Neural crest cell (in vitro differentiated cells): Measurements from ENCODE around the gene IRAK1BP1. TPM values are rescaled to one million over a fixed set of nuclear protein-coding genes. Genes with fewer than 3 reads are reported as not detected.
"Not testable (repeated sequence)": the region's sequence is repeated elsewhere in the genome, so short reads cannot be mapped to it uniquely, and the experiment has no call there.

Source experiments
- DNase-seq: peaks from one replicate; pipeline ENCODE4 v3.0.0; 2021; ENCODE audit warnings: low read depth, mixed read lengths, low spot score
- H3K27ac Mint-ChIP-seq: one replicate; pipeline ENCODE4 v1.8.0; 2021; ENCODE audit warnings: mild to moderate bottlenecking, mixed read lengths; ENCODE audit not compliant: unreplicated experiment
- H3K27me3 Mint-ChIP-seq: 2 replicates; pipeline ENCODE4 v1.8.0; 2021; ENCODE audit warnings: low read depth, mild to moderate bottlenecking, mixed read lengths
- H3K36me3 Mint-ChIP-seq: 2 replicates; pipeline ENCODE4 v1.8.0; 2021; ENCODE audit warnings: low read depth, mild to moderate bottlenecking, mixed read lengths
- H3K4me1 Mint-ChIP-seq: 2 replicates; pipeline ENCODE4 v1.8.0; 2021; ENCODE audit warnings: mixed read lengths
- H3K4me3 Mint-ChIP-seq: one replicate; pipeline ENCODE4 v1.8.0; 2021; ENCODE audit warnings: mild to moderate bottlenecking, mixed read lengths
- H3K9me3 Mint-ChIP-seq: 2 replicates; pipeline ENCODE4 v1.8.0; 2021; ENCODE audit warnings: mixed read lengths
- total RNA-seq: library from RNA; stranded (reverse); gene quantifications from 2 replicates; pipeline ENCODE4 v1.2.1, GENCODE V29; 2021
- TF ChIP-seq, protein P1 (sequence below): fragments of 200-600 bp; sonication (generic); conservative IDR thresholded peaks from 2 replicates; pipeline ENCODE4 v1.5.0; 2021; ENCODE audit warnings: antibody characterized with exemption, mild to moderate bottlenecking

IRAK1BP1 gene
- total RNA-seq, 1 donor from 2014 or later, result 7.8 TPM

DNA sequence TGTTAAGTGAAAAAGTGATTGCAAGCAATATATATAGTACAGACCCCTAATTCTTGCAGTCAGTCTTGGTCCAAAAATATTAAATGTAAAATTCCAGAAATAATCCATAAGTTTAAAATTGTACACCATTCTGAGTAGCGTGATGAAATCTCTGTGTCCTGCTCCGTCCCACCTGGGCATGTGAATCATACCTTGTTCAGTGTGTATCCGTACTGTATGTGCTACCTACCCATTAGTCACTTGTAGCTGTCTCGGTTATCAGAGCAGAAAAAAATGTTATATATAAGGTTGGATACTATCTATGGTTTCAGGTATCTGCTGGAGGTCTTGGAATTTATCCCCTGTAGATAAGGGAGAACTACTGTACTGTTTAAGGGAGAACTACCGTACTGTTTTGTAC is 16.3 kb downstream of the IRAK1BP1 start:
- no peak for DNase-seq
- Mint-ChIP-seq H3K27me3 (no peaks in the 10 kb centered on the region), H3K36me3 (peaks cover 32% of the 10 kb centered on the region), H3K4me1 (no peaks in the 10 kb centered on the region), H3K4me3 (no peak overlapping the region), H3K27ac (no peak overlapping the region), H3K9me3 (peaks cover 14% of the 10 kb centered on the region)
- TF ChIP-seq, protein P1, sequence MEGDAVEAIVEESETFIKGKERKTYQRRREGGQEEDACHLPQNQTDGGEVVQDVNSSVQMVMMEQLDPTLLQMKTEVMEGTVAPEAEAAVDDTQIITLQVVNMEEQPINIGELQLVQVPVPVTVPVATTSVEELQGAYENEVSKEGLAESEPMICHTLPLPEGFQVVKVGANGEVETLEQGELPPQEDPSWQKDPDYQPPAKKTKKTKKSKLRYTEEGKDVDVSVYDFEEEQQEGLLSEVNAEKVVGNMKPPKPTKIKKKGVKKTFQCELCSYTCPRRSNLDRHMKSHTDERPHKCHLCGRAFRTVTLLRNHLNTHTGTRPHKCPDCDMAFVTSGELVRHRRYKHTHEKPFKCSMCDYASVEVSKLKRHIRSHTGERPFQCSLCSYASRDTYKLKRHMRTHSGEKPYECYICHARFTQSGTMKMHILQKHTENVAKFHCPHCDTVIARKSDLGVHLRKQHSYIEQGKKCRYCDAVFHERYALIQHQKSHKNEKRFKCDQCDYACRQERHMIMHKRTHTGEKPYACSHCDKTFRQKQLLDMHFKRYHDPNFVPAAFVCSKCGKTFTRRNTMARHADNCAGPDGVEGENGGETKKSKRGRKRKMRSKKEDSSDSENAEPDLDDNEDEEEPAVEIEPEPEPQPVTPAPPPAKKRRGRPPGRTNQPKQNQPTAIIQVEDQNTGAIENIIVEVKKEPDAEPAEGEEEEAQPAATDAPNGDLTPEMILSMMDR, result no peak

- H3K27ac Mint-ChIP-seq, H3K27me3 Mint-ChIP-seq, H3K4me3 Mint-ChIP-seq, DNase-seq, H3K4me1 Mint-ChIP-seq: not testable (repeated sequence)
- Mint-ChIP-seq H3K36me3 (peaks cover 39% of the 10 kb centered on the region), H3K9me3 (peaks cover 14% of the 10 kb centered on the region)
Observed at GRCh38 chr6:78889901-78890300, 22.6 kb downstream of the IRAK1BP1 start.

DNA sequence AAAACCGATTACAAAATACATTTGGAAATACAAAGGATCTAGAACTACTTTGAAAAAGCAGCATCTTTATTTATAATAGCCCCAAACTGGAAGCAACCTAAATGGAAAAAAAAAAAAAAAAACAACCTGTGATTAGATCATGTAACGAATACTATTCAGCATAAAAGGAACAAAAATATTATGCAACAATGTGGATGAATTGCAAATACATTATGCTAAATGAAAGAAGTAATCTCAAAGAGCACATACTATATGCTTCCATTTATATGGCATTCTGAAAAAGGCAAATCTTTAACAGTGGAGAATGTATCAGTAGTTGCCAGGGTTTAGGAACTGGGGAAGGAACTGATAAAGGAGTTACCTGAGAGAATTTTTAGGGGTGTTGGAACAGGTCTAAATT is 28.9 kb downstream of the IRAK1BP1 start:
- no peak for DNase-seq
- TF ChIP-seq, protein P1, result no peak
- H3K4me1 Mint-ChIP-seq, result no peaks in the 10 kb centered on the region
- H3K27ac Mint-ChIP-seq, result no peak overlapping the region
- H3K9me3 Mint-ChIP-seq, result peaks cover 5% of the 10 kb centered on the region
- peaks cover 15% of the 10 kb centered on the region for H3K36me3 Mint-ChIP-seq
- H3K27me3 Mint-ChIP-seq, result no peaks in the 10 kb centered on the region
- no peak overlapping the region for H3K4me3 Mint-ChIP-seq

DNA sequence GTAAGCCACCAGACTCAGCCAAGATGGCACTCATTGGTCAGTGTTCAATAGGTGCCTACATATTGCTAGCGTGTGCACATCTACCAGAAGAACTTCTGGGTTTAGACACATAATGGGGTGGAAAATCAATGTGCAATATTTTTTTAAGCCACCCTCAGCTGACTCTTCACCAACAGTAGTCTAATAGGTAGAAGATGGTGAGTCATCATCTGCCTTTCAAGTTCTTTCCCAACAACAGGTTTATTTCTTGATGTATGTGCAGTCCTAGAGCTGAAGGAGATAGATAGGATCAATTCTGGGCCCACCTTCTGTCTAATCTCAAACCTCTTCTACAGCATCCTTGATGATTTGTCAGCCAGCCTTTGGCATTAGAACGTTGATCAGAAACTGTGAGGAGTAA is 41.3 kb downstream of the IRAK1BP1 start:
- Mint-ChIP-seq H3K9me3 (peaks cover 2% of the 10 kb centered on the region), H3K27ac (no peak overlapping the region), H3K27me3 (peaks cover 24% of the 10 kb centered on the region), H3K36me3 (peaks cover 29% of the 10 kb centered on the region), H3K4me1 (peaks cover 15% of the 10 kb centered on the region), H3K4me3 (no peak overlapping the region)
- TF ChIP-seq, protein P1, result no peak
- DNase-seq, result no peak

DNA sequence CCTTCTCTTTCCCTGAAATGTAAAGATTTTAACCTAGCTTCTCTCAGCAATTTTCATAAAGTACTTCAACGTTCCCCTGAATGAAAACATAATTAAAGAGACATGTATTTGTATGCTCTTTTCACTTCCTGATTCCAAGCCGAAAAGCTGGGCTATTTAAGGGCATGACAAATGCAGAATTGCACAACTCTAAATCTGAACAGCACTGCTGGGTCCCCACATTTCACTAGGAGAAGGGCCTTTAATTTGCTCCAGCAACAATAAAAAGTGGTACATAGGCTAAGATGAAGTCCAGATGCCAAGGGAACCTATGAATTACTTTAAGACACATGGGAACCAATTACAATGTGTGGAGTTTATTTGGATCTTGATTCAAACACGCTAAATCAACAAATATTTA is 42.0 kb downstream of the IRAK1BP1 start:
- TF ChIP-seq, protein P1, result no peak
- Mint-ChIP-seq H3K4me3 (no peak overlapping the region), H3K4me1 (peaks cover 15% of the 10 kb centered on the region), H3K36me3 (peaks cover 29% of the 10 kb centered on the region), H3K9me3 (peaks cover 2% of the 10 kb centered on the region), H3K27ac (no peak overlapping the region), H3K27me3 (peaks cover 24% of the 10 kb centered on the region)
- DNase-seq, result no peak

GRCh38 chr6:78910010-78910409 is 42.7 kb downstream of the IRAK1BP1 start:
- no peak overlapping the region for H3K4me3 Mint-ChIP-seq
- peaks cover 24% of the 10 kb centered on the region for H3K27me3 Mint-ChIP-seq
- DNase-seq, result no peak
- H3K27ac Mint-ChIP-seq, result no peak overlapping the region
- TF ChIP-seq, protein P1, result no peak
- peaks cover 29% of the 10 kb centered on the region for H3K36me3 Mint-ChIP-seq
- H3K9me3 Mint-ChIP-seq, result peaks cover 2% of the 10 kb centered on the region
- H3K4me1 Mint-ChIP-seq, result peaks cover 15% of the 10 kb centered on the region
